ENCODE measurements around the gene UPK3B. TPM values are rescaled to one million over a fixed set of nuclear protein-coding genes. Genes with fewer than 3 reads are reported as not detected.

Gene UPK3B
- total and polyA plus RNA-seq, 2 of the 13 experiments (the other 11 are each of a cell fraction or from before 2014, with no cell fraction given) = not detected

DNA sequence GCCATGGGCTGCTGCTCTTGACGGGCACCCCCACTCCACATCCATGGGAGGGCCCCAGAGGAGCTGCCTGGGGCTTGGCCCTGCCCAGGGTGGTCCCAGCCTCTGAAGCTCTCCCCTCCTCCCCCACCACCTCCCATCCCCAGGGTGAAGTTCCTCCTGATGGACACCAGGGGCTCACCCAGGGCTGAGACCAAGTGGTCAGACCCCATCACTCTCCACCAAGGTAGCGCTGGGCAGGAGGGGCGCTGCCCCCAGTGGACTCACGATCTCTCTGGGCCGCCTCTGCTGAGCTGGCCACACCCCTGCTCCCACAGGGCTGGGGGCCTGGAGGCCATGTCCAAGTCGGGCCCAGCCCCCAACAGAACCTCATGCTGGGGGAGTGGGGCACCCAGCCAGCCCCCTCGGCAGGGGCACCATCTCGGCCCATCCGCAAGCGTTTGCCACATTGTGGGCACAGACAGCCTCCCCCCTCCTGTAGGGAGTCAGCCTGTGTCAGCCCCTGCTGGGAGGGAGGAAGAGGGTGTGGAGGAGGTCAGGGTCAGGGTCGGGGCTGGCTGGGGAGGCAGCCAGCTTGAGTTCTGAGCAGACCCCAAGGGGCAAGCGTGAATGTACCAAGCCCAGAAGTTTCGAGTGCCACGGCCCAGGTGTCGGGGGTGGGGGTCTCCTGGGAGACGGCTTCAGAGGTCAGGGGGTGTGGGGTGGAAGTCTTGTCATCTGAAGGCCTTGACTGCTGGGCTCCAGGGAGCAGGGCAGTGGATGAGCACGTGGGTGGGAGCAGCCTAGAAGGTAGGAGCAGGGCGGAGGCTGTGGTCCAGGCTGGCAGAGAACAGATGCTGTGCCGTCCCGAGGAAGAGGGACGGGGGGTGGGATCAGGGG, 2.8 kb downstream of the UPK3B start:
- peak overlapping the region; percentile 93 for H3K4me2 ChIP-seq (ENCODE audit: low read depth, low read length)
- no peaks in the 10 kb centered on the region for H4K20me1 ChIP-seq (ENCODE audit: insufficient read depth, low read length)
- peak; percentile 76 for ATAC-seq
- no peak for FAIRE-seq
- ChIA-PET CTCF (ENCODE audit: low intra/inter-chr PET ratio, low total read pairs) (no interaction called here), POLR2A (interaction anchor here (0.6 kb wide), 1 partner anchor 92 kb away, joined by 5 read pairs; no protein-coding TSS in a partner anchor)
- intact Hi-C loops (cut with micrococcal nuclease; ENCODE audit: unreplicated experiment) = no loop called here
- no peak overlapping the region for H2AFZ ChIP-seq (ENCODE audit: low read length)
- peaks cover 2 to 5% of the 10 kb centered on the region in 2 experiments; a peak in 1 of 5 replicates for H3K27me3 ChIP-seq (ENCODE audit: control insufficient read depth in 1 of 2, insufficient read depth in 2 of 2, low read length in 2 of 2)
- H3K4me3 ChIP-seq (replicated peaks in 1 of 3; ENCODE audit: insufficient read depth in 1 of 3, low read depth in 2 of 3, low read length in 3 of 3) = peak overlapping the region; percentile 45 to 75 (median 50); a peak in 4 of 6 replicates
- H3K36me3 ChIP-seq (replicated peaks in 1 of 2; ENCODE audit: control insufficient read depth in 1 of 2, insufficient read depth in 2 of 2, low read length in 2 of 2) = no peaks in the 10 kb centered on the region
- WGBS (ENCODE audit: low lambda C conversion rate) = 0% methylated on average over 6 of the region's 21 CpGs
- peaks cover 49% of the 10 kb centered on the region for H3K4me1 ChIP-seq (ENCODE audit: insufficient read depth, low read length)
- in situ Hi-C loops (cut with HindIII; ENCODE audit: extremely low pct_ligation_motif_present, low pct_unique_long_range_greater_than_20kb) = no loop called here
- peak overlapping the region; percentile 49 for H3K9ac ChIP-seq (ENCODE audit: insufficient read depth, low read depth, low read length)
- H3K27ac ChIP-seq (ENCODE audit: extremely low read length, insufficient read depth, low read length) = no peak overlapping the region
- no peaks in the 10 kb centered on the region for H3K9me3 ChIP-seq (ENCODE audit: low read length)
- no peaks in the 10 kb centered on the region for H3K79me2 ChIP-seq (ENCODE audit: insufficient read depth, low read length)
- BruUV-seq (replicated peaks) = no TSS peak
- peak; percentile 54 for DNase-seq (ENCODE audit: low spot score)
- no peak for TF ChIP-seq NFKBIZ (CRISPR knock-in tag; IDR thresholded peaks at IDR 0.05)
- TF ChIP-seq, protein P1, sequence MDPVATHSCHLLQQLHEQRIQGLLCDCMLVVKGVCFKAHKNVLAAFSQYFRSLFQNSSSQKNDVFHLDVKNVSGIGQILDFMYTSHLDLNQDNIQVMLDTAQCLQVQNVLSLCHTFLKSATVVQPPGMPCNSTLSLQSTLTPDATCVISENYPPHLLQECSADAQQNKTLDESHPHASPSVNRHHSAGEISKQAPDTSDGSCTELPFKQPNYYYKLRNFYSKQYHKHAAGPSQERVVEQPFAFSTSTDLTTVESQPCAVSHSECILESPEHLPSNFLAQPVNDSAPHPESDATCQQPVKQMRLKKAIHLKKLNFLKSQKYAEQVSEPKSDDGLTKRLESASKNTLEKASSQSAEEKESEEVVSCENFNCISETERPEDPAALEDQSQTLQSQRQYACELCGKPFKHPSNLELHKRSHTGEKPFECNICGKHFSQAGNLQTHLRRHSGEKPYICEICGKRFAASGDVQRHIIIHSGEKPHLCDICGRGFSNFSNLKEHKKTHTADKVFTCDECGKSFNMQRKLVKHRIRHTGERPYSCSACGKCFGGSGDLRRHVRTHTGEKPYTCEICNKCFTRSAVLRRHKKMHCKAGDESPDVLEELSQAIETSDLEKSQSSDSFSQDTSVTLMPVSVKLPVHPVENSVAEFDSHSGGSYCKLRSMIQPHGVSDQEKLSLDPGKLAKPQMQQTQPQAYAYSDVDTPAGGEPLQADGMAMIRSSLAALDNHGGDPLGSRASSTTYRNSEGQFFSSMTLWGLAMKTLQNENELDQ (CRISPR knock-in tag; IDR thresholded peaks at IDR 0.05; ENCODE audit: borderline replicate concordance) = no peak
- no peak for TF ChIP-seq BRD4 (CRISPR knock-in tag; IDR thresholded peaks at IDR 0.05)
- TF ChIP-seq MAFK (conservative IDR thresholded peaks at IDR 0.05 in 1 of 2, IDR thresholded peaks at IDR 0.05 in 1 of 2; ENCODE audit: low read length in 2 of 2) = no peak
- TF ChIP-seq NFYB (CRISPR knock-in tag; IDR thresholded peaks at IDR 0.05) = no peak
- TF ChIP-seq ZNF138 (CRISPR knock-in tag; IDR thresholded peaks at IDR 0.05; ENCODE audit: low read depth) = no peak
- no peak for TF ChIP-seq ZNF598 (CRISPR knock-in tag; IDR thresholded peaks at IDR 0.05; ENCODE audit: borderline replicate concordance)
- TF ChIP-seq MBD4 (IDR thresholded peaks at IDR 0.05; ENCODE audit: borderline replicate concordance, low read length) = no peak
- no peak for TF ChIP-seq ZSCAN22 (CRISPR knock-in tag; IDR thresholded peaks at IDR 0.05)
- TF ChIP-seq FOXJ3 (CRISPR knock-in tag; IDR thresholded peaks at IDR 0.05; ENCODE audit: borderline replicate concordance) = no peak
- TF ChIP-seq HNRNPK (IDR thresholded peaks at IDR 0.05; ENCODE audit: low read depth, low read length, poor library complexity, severe bottlenecking) = no peak
- TF ChIP-seq, protein P2, sequence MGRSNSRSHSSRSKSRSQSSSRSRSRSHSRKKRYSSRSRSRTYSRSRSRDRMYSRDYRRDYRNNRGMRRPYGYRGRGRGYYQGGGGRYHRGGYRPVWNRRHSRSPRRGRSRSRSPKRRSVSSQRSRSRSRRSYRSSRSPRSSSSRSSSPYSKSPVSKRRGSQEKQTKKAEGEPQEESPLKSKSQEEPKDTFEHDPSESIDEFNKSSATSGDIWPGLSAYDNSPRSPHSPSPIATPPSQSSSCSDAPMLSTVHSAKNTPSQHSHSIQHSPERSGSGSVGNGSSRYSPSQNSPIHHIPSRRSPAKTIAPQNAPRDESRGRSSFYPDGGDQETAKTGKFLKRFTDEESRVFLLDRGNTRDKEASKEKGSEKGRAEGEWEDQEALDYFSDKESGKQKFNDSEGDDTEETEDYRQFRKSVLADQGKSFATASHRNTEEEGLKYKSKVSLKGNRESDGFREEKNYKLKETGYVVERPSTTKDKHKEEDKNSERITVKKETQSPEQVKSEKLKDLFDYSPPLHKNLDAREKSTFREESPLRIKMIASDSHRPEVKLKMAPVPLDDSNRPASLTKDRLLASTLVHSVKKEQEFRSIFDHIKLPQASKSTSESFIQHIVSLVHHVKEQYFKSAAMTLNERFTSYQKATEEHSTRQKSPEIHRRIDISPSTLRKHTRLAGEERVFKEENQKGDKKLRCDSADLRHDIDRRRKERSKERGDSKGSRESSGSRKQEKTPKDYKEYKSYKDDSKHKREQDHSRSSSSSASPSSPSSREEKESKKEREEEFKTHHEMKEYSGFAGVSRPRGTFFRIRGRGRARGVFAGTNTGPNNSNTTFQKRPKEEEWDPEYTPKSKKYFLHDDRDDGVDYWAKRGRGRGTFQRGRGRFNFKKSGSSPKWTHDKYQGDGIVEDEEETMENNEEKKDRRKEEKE (IDR thresholded peaks at IDR 0.05) = no peak
- TF ChIP-seq, protein P3, sequence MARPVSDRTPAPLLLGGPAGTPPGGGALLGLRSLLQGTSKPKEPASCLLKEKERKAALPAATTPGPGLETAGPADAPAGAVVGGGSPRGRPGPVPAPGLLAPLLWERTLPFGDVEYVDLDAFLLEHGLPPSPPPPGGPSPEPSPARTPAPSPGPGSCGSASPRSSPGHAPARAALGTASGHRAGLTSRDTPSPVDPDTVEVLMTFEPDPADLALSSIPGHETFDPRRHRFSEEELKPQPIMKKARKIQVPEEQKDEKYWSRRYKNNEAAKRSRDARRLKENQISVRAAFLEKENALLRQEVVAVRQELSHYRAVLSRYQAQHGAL (CRISPR knock-in tag; IDR thresholded peaks at IDR 0.05; ENCODE audit: not compliant biosample characterization) = no peak
- TF ChIP-seq ZNF781 (CRISPR knock-in tag; IDR thresholded peaks at IDR 0.05; ENCODE audit: borderline replicate concordance, not compliant biosample characterization) = no peak
- TF ChIP-seq ZIK1 (CRISPR knock-in tag; IDR thresholded peaks at IDR 0.05; ENCODE audit: borderline replicate concordance, low read depth) = no peak
- TF ChIP-seq XRCC5 (optimal IDR thresholded peaks at IDR 0.05; ENCODE audit: low read length) = peak; percentile 34
- no peak for TF ChIP-seq ONECUT2 (CRISPR knock-in tag; IDR thresholded peaks at IDR 0.05)
- no peak for TF ChIP-seq CBFB (CRISPR knock-in tag; IDR thresholded peaks at IDR 0.05)

All from HepG2 (cell line).